PFSK-1 (cell line): Measurements from ENCODE around the gene TMEM30B.

Experiments used
- POLR2AphosphoS5 ChIP-seq: IDR thresholded peaks from 2 replicates; pipeline ENCODE4 v1.6.1; 2012; ENCODE audit warnings: low read depth, mild to moderate bottlenecking, control low read depth, low read length, moderate library complexity
- SIN3A ChIP-seq: IDR thresholded peaks from 2 replicates; pipeline ENCODE4 v1.6.1; 2012; ENCODE audit warnings: mild to moderate bottlenecking, low read length, moderate library complexity, borderline replicate concordance; ENCODE audit not compliant: insufficient read depth
- TAF1 ChIP-seq: IDR thresholded peaks from 2 replicates; pipeline ENCODE4 v1.6.1; 2012; ENCODE audit warnings: low read length, control low read depth, borderline replicate concordance; ENCODE audit not compliant: insufficient read depth
- TF ChIP-seq, protein P1 (sequence below), 2 experiments: IDR thresholded peaks; 2 replicates each; pipeline versions ENCODE4 v1.6.1 to v1.8.0; 2011 to 2012; ENCODE audit warnings: low read depth in 2 of 2, low read length in 2 of 2, control low read depth in 1 of 2, inconsistent platforms in 1 of 2, mild to moderate bottlenecking in 1 of 2, moderate library complexity in 1 of 2; ENCODE audit not compliant: insufficient read depth in 1 of 2

DNA sequence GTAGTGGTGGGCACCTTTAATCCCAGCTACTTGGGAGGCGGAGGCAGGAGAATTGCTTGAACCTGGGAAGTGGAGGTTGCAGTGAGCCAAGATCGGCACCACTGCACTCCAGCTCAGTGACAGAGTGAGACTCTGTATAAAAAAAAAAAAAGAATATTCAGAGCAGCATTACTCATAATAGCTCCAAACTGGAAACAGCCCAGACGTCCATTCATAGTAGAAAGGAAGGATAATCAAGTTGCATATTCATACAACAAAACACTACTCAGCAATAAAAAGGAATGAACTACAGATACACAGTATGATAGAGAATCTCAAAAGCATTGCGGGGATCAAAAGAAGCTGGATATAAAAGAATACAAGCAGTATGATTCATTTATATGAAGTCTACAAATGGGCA lies 19.1 kb downstream of the TMEM30B start:
- TF ChIP-seq POLR2AphosphoS5 (no peak), TAF1 (no peak), SIN3A (no peak)
- TF ChIP-seq, protein P1, sequence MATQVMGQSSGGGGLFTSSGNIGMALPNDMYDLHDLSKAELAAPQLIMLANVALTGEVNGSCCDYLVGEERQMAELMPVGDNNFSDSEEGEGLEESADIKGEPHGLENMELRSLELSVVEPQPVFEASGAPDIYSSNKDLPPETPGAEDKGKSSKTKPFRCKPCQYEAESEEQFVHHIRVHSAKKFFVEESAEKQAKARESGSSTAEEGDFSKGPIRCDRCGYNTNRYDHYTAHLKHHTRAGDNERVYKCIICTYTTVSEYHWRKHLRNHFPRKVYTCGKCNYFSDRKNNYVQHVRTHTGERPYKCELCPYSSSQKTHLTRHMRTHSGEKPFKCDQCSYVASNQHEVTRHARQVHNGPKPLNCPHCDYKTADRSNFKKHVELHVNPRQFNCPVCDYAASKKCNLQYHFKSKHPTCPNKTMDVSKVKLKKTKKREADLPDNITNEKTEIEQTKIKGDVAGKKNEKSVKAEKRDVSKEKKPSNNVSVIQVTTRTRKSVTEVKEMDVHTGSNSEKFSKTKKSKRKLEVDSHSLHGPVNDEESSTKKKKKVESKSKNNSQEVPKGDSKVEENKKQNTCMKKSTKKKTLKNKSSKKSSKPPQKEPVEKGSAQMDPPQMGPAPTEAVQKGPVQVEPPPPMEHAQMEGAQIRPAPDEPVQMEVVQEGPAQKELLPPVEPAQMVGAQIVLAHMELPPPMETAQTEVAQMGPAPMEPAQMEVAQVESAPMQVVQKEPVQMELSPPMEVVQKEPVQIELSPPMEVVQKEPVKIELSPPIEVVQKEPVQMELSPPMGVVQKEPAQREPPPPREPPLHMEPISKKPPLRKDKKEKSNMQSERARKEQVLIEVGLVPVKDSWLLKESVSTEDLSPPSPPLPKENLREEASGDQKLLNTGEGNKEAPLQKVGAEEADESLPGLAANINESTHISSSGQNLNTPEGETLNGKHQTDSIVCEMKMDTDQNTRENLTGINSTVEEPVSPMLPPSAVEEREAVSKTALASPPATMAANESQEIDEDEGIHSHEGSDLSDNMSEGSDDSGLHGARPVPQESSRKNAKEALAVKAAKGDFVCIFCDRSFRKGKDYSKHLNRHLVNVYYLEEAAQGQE (IDR thresholded peaks at IDR 0.05; ENCODE audit: insufficient read depth in 1 of 2, low read depth in 2 of 2, low read length in 2 of 2): no peak
